ENCODE results near the gene CNOT3. TPM values are rescaled to one million over a fixed set of nuclear protein-coding genes. Genes with fewer than 3 reads are reported as not detected.

The CNOT3 gene
- total RNA-seq, 1 experiment from 2014 or later: 17.0 TPM

- no peaks in the 10 kb centered on the region for H3K27me3 ChIP-seq (ENCODE audit: control insufficient read depth, insufficient read depth, low read length)
- peak; percentile 64 for DNase-seq
- H3K36me3 ChIP-seq (replicated peaks; ENCODE audit: control insufficient read depth, insufficient read depth, low read length): peaks cover 35% of the 10 kb centered on the region
- H3K4me3 ChIP-seq (ENCODE audit: insufficient read depth, low read depth, low read length): no peak overlapping the region
Observed at GRCh38 chr19:54107876-54108490, 29.6 kb upstream of the CNOT3 start.

DNA sequence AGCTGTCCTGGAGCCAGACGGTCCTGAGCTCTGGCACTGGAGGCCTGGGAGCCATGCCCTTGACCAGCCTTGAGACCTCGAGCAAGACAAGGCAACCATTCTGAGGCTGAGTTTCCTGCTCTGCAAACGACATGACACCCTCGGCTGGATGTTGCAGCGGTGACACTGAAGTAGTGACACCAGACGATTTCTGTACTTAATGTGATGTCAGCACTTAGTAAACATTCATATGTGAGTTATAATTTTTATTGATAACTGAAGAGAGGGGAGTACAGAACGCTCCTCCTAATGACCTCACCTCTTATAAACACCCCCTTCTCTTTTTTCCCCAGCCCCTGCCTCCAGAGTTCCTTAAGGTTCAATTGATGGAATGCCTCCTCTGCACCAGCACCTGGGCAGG, 29.1 kb upstream of the CNOT3 start:
- H3K27me3 ChIP-seq (ENCODE audit: control insufficient read depth, insufficient read depth, low read length): no peaks in the 10 kb centered on the region
- DNase-seq: no peak
- peaks cover 35% of the 10 kb centered on the region for H3K36me3 ChIP-seq (replicated peaks; ENCODE audit: control insufficient read depth, insufficient read depth, low read length)
- no peak overlapping the region for H3K4me3 ChIP-seq (ENCODE audit: insufficient read depth, low read depth, low read length)

DNA sequence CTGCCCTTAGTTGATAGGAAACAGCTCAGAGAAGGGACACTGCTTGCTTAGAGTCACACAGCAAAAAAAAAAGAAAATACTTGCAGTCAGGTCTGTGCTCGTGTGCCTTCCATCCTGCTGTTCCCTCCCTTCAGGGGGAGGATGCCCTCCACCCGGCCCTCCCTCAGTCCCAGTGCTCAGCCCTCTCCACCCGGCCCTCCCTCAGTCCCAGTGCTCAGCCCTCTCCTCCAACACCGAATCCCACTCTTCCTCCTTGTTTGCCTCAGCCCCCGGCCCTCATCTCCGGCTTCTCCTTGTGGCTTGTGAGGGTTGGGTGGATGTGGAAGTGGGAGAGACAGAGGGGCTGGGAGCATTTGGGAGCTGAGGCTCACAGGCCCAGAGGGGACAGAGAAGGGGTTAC, 27.9 kb upstream of the CNOT3 start:
- H3K36me3 ChIP-seq (replicated peaks; ENCODE audit: control insufficient read depth, insufficient read depth, low read length): peaks cover 35% of the 10 kb centered on the region
- no peak overlapping the region for H3K4me3 ChIP-seq (ENCODE audit: insufficient read depth, low read depth, low read length)
- H3K27me3 ChIP-seq (ENCODE audit: control insufficient read depth, insufficient read depth, low read length): no peaks in the 10 kb centered on the region
- no peak for DNase-seq

- peak; percentile 71 for DNase-seq
- Histone ChIP-seq H3K4me3 (ENCODE audit: insufficient read depth, low read depth, low read length) (peak overlapping the region; percentile 83), H3K27me3 (ENCODE audit: control insufficient read depth, insufficient read depth, low read length) (no peaks in the 10 kb centered on the region), H3K36me3 (replicated peaks; ENCODE audit: control insufficient read depth, insufficient read depth, low read length) (peaks cover 16% of the 10 kb centered on the region)
Observed at GRCh38 chr19:54114340-54115108, 23.0 kb upstream of the CNOT3 start.

DNA sequence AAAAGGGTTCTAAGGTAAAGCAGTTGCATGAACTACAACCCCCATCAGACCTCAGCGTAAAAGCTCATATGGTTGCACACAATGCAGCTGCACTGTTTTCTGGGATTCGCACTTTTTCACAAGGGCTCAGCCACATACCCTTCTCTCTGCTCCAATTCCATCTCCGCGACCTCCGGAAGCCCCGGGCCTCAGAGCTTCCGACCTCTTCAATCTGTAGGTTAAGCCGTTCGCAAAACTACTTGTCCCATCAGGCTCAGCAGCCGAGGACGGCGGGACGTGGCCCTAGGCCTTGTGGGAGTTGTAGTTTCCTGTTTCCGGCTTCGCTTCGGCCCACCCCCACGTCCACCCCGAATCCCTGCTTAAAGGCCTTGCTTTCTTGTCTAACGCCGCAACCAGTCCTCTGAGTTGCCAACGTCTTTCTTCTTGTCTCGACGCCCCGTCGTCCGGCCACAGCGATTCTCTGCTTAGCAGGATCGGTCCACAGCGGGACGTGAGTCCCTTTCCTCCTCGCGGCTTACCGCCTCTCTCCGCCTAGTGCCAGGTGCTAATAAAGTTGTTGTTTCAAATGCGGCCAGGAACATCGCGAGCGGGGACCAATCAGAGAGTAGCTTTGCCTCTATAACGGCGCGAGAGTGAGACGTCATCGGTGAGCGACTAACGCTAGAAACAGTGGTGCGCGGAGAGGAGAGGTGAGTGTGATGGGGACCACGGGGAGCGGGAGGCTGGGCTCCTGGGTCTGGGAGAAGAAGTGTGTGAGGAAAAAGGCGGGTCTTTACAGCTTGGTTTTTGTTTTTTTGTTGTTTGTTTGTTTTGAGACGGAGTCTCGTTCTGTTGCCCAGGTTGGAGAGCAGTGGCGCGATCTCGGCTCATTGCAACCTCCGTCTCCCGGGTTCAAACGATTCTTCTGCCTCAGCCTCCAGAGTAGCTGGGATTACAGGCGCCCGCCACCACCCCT, 22.2 kb upstream of the CNOT3 start, which contains the start of the genes PRPF31 and TFPT:
PRPF31 (plus strand) TSS at position 646 of the 955 bp plus-strand sequence. CDS start 2,525 bp downstream, outside the sequence.
TFPT (minus strand) TSS at position 549 of the 955 bp plus-strand sequence; CDS start at position 161, 388 bp downstream.
- peak; percentile 97 for DNase-seq
- H3K36me3 ChIP-seq (replicated peaks; ENCODE audit: control insufficient read depth, insufficient read depth, low read length): peaks cover 11% of the 10 kb centered on the region
- H3K4me3 ChIP-seq (ENCODE audit: insufficient read depth, low read depth, low read length): peak within 1 kb of the TSS; percentile 83
- no peaks in the 10 kb centered on the region for H3K27me3 ChIP-seq (ENCODE audit: control insufficient read depth, insufficient read depth, low read length)

- DNase-seq: no peak
- Histone ChIP-seq H3K4me3 (ENCODE audit: insufficient read depth, low read depth, low read length) (no peak overlapping the region), H3K27me3 (ENCODE audit: control insufficient read depth, insufficient read depth, low read length) (no peaks in the 10 kb centered on the region), H3K36me3 (replicated peaks; ENCODE audit: control insufficient read depth, insufficient read depth, low read length) (peaks cover 32% of the 10 kb centered on the region)
Observed at GRCh38 chr19:54121259-54121658, 16.3 kb upstream of the CNOT3 start.

DNA sequence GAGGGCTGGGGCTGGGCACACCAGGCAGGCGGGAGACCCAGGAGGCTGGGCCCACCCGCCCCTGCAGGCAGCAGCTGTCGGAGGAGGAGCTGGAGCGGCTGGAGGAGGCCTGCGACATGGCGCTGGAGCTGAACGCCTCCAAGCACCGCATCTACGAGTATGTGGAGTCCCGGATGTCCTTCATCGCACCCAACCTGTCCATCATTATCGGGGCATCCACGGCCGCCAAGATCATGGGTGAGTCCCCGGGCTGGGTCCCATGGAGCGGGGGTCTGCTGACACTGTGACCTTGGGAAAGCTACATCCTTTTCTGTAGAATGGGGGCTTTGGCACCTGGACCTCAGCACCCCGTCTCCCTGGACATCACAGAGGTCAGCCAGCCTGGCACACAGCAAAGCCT, 13.9 kb upstream of the CNOT3 start:
- no peak for DNase-seq
- Histone ChIP-seq H3K4me3 (ENCODE audit: insufficient read depth, low read depth, low read length) (no peak overlapping the region), H3K36me3 (replicated peaks; ENCODE audit: control insufficient read depth, insufficient read depth, low read length) (peaks cover 29% of the 10 kb centered on the region), H3K27me3 (ENCODE audit: control insufficient read depth, insufficient read depth, low read length) (no peaks in the 10 kb centered on the region)

DNA sequence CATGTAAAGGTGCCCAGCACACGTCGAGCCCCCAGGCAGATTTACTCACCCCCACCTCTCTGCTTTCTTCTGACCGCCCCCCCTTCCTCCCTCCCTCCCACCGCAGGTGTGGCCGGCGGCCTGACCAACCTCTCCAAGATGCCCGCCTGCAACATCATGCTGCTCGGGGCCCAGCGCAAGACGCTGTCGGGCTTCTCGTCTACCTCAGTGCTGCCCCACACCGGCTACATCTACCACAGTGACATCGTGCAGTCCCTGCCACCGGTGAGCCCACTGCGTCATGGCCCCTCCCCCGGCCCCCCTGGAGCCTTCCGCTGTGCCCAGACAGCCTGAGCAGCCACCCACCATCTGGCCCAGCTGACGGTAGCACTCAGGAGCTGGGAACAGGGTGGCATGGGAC, 13.2 kb upstream of the CNOT3 start:
- DNase-seq: peak; percentile 55
- Histone ChIP-seq H3K36me3 (replicated peaks; ENCODE audit: control insufficient read depth, insufficient read depth, low read length) (peaks cover 30% of the 10 kb centered on the region), H3K27me3 (ENCODE audit: control insufficient read depth, insufficient read depth, low read length) (no peaks in the 10 kb centered on the region), H3K4me3 (ENCODE audit: insufficient read depth, low read depth, low read length) (no peak overlapping the region)

GRCh38 chr19:54125713-54126112, 11.8 kb upstream of the CNOT3 start:
- Histone ChIP-seq H3K4me3 (ENCODE audit: insufficient read depth, low read depth, low read length) (no peak overlapping the region), H3K36me3 (replicated peaks; ENCODE audit: control insufficient read depth, insufficient read depth, low read length) (peaks cover 34% of the 10 kb centered on the region), H3K27me3 (ENCODE audit: control insufficient read depth, insufficient read depth, low read length) (no peaks in the 10 kb centered on the region)
- no peak for DNase-seq

GRCh38 chr19:54127688-54128440, 9.7 kb upstream of the CNOT3 start:
- Histone ChIP-seq H3K27me3 (ENCODE audit: control insufficient read depth, insufficient read depth, low read length) (no peaks in the 10 kb centered on the region), H3K36me3 (replicated peaks; ENCODE audit: control insufficient read depth, insufficient read depth, low read length) (peaks cover 28% of the 10 kb centered on the region), H3K4me3 (ENCODE audit: insufficient read depth, low read depth, low read length) (no peak overlapping the region)
- peak; percentile 52 for DNase-seq

GRCh38 chr19:54128441-54128725, 9.2 kb upstream of the CNOT3 start:
- H3K36me3 ChIP-seq (replicated peaks; ENCODE audit: control insufficient read depth, insufficient read depth, low read length): peaks cover 23% of the 10 kb centered on the region
- no peak for DNase-seq
- no peaks in the 10 kb centered on the region for H3K27me3 ChIP-seq (ENCODE audit: control insufficient read depth, insufficient read depth, low read length)
- no peak overlapping the region for H3K4me3 ChIP-seq (ENCODE audit: insufficient read depth, low read depth, low read length)

DNA sequence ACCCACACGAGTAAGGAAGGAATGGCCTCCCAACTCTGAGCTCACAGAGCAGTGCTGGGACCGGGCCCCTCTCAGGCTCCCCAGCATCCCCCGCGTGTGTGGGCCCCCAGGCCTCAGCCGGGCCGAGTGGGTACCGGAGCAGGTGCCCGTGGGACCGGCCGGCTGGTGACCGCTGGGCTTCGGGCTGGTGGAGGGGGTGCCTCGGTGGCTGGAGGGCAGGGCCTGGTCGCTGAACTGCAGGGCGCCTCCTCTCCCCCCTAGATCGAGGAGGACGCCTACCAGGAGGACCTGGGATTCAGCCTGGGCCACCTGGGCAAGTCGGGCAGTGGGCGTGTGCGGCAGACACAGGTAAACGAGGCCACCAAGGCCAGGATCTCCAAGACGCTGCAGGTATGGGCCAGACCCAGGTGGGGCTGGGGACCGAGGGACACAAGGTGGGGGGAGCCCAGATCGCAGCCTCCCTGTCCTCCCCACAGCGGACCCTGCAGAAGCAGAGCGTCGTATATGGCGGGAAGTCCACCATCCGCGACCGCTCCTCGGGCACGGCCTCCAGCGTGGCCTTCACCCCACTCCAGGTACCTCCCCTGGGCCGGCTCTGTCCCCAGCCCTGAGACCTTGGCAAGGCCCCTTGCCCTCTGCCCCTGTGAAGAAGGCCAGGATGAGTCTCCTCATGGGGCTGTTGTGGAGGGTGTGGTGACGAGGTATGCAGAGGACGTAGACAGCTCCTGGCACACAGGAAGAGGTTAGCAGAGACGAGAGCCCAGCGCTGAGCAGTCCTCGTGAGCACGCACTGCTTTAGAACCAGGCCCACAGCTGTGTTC, 8.6 kb upstream of the CNOT3 start:
- Histone ChIP-seq H3K27me3 (ENCODE audit: control insufficient read depth, insufficient read depth, low read length) (no peaks in the 10 kb centered on the region), H3K36me3 (replicated peaks; ENCODE audit: control insufficient read depth, insufficient read depth, low read length) (peaks cover 21% of the 10 kb centered on the region), H3K4me3 (ENCODE audit: insufficient read depth, low read depth, low read length) (no peak overlapping the region)
- no peak for DNase-seq

GRCh38 chr19:54129617-54129996, 8.0 kb upstream of the CNOT3 start:
- H3K27me3 ChIP-seq (ENCODE audit: control insufficient read depth, insufficient read depth, low read length): no peaks in the 10 kb centered on the region
- H3K4me3 ChIP-seq (ENCODE audit: insufficient read depth, low read depth, low read length): no peak overlapping the region
- peaks cover 19% of the 10 kb centered on the region for H3K36me3 ChIP-seq (replicated peaks; ENCODE audit: control insufficient read depth, insufficient read depth, low read length)
- DNase-seq: no peak

All from H7 (cell line).